ENCODE data around the gene RBMS1. TPM values are rescaled to one million over a fixed set of nuclear protein-coding genes. Genes with fewer than 3 reads are reported as not detected.

The RBMS1 gene
- total and polyA plus RNA-seq, 2 of the 4 experiments (the other 2 are of a cell fraction): 43.5 to 64.9 TPM

GRCh38 chr2:160229591-160229990 lies 264.0 kb downstream of the RBMS1 start:
- Histone ChIP-seq H3K4ac (ENCODE audit: low read depth, low read length) (peak overlapping the region; percentile 59), H2BK120ac (ENCODE audit: low read depth, low read length) (peak overlapping the region; percentile 77; the same call in 1 of the 2 replicates), H3K4me3 (ENCODE audit: insufficient read depth, low read depth, low read length) (no peak overlapping the region), H2AK9ac (replicated peaks; ENCODE audit: low read depth, low read length, poor library complexity) (no peak overlapping the region), H2AFZ (replicated peaks; ENCODE audit: low read length, poor library complexity) (no peak overlapping the region), H3K27me3 (ENCODE audit: control insufficient read depth, insufficient read depth, low read length) (no peaks in the 10 kb centered on the region), H3K9me3 (ENCODE audit: control insufficient read depth, insufficient read depth, low read length) (no peaks in the 10 kb centered on the region), H3K14ac (replicated peaks; ENCODE audit: low read depth, low read length) (0 out of 2 replicates have a peak overlapping the region, but pooled peaks have one; percentile 5), H3K27ac (ENCODE audit: insufficient read depth, low read length) (no peak overlapping the region), H4K20me1 (ENCODE audit: insufficient read depth, low read length) (no peaks in the 10 kb centered on the region), H3K36me3 (ENCODE audit: control insufficient read depth, insufficient read depth, low read length) (no peaks in the 10 kb centered on the region), H4K5ac (ENCODE audit: low read depth, low read length) (peak overlapping the region; percentile 67; the same call in 1 of the 2 replicates), H3K23ac (ENCODE audit: low read depth, low read length) (0 out of 2 replicates have a peak overlapping the region, but pooled peaks have one; percentile 14), H3K4me2 (ENCODE audit: low read depth, low read length) (no peak overlapping the region; the same call in 1 of the 2 replicates), H3K9me1 (ENCODE audit: insufficient read depth, low read length) (peaks cover 19% of the 10 kb centered on the region), H3K4me1 (ENCODE audit: control insufficient read depth, insufficient read depth, low read length) (peaks cover 17% of the 10 kb centered on the region), H2AK5ac (ENCODE audit: low read depth, low read length) (peak overlapping the region; percentile 41), H4K8ac (ENCODE audit: low read depth in 2 of 2, low read length in 2 of 2) (0 out of 4 replicates have a peak overlapping the region, but pooled peaks of 1 of the 2 experiments have one; percentile 11), H2BK5ac (ENCODE audit: low read depth, low read length, poor library complexity, severe bottlenecking) (peak overlapping the region; percentile 78), H3K79me1 (ENCODE audit: low read depth in 1 of 2, low read length in 2 of 2) (peaks cover 0 to 6% of the 10 kb centered on the region in 2 experiments; a peak in 1 of 4 replicates), H3K18ac (ENCODE audit: low read depth, low read length) (peak overlapping the region; percentile 83; the same call in 1 of the 2 replicates), H4K91ac (ENCODE audit: insufficient read depth, low read depth, low read length) (0 out of 2 replicates have a peak overlapping the region, but pooled peaks have one; percentile 7), H3K56ac (ENCODE audit: extremely low read depth, insufficient read depth, low read length) (no peak overlapping the region), H2BK20ac (ENCODE audit: low read depth, low read length) (peak overlapping the region; percentile 23; the same call in 1 of the 2 replicates), H3K9ac (ENCODE audit: low read depth, low read length) (no peak overlapping the region), H2BK15ac (ENCODE audit: low read depth, low read length) (peak overlapping the region; percentile 25; the same call in 2 of the 3 replicates)
- CTCF ChIA-PET: no interaction called here
- POLR2A ChIA-PET (ENCODE audit: unreplicated experiment): interaction anchor here (0.7 kb wide), 1 partner anchor 875 kb away, joined by 4 read pairs; no protein-coding TSS in a partner anchor
- peak; percentile 20; the same call in 1 of the 2 replicates for TF ChIP-seq MAFK (IDR thresholded peaks at IDR 0.05; ENCODE audit: low read depth, low read length)
- 0 out of 2 replicates have a peak, but pooled peaks have one; percentile 34 for TF ChIP-seq CEBPB (IDR thresholded peaks at IDR 0.05; ENCODE audit: low read depth, low read length)
- no peak for TF ChIP-seq RAD21 (IDR thresholded peaks at IDR 0.05; ENCODE audit: low read length)
- peak; percentile 66 for TF ChIP-seq FOS (IDR thresholded peaks at IDR 0.05; ENCODE audit: low read depth, low read length)
- no TSS peak for BruUV-seq (replicated peaks)
- WGBS, 2 experiments (ENCODE audit: extremely low coverage in 2 of 2, insufficient read length in 1 of 2): no CpG with 5 or more reads among the region's 1 CpG
- in situ Hi-C loops (cut with MboI; ENCODE audit: low sequenced_read_pairs): no loop called here
- dilution Hi-C loops (cut with HindIII; ENCODE audit: low sequenced_read_pairs, unreplicated experiment): no loop called here
- peak; percentile 45 for ATAC-seq (ENCODE audit: low read depth)
- DNase-seq: peak; percentile 62
- intact Hi-C loops (cut with micrococcal nuclease): no loop called here

All from IMR-90 (cell line).